Right ventricle myocardium inferior (tissue), 1 donor: Measurements from ENCODE around the gene CYP2R1. TPM values are rescaled to one million over a fixed set of nuclear protein-coding genes. Genes with fewer than 3 reads are reported as not detected.

Experiments used
- ATAC-seq: fragments of 200-7000 bp; cut with Tn5 transposase; one replicate; pipeline ENCODE4 v1.9.1; 2020; ENCODE audit warnings: mild to moderate bottlenecking, moderate library complexity
- DNase-seq: peaks from one replicate; pipeline ENCODE4 v3.0.0; 2021; ENCODE audit errors: missing footprints
- intact Hi-C: fragments of 100-400 bp; cut with DNase I; formaldehyde crosslinking; loops from one replicate; pipeline ENCODE4 v1.11.0; 2022
- long read RNA-seq: library from polyadenylated mRNA; unstranded; transcript quantifications from one replicate; pipeline ENCODE4 v2.0.0, GENCODE V29; 2021
- total RNA-seq: library from RNA; stranded (reverse); fragmentation: NEBNext Ultra II Directional; extraction: Animal tissue kit (Norgen Biotek cat#: 25700); gene quantifications from one replicate; pipeline ENCODE4 v1.2.1, GENCODE V29; 2021
- donor health status: DM: no; HTN: yes; CAD: no; lungs with severe emphysema.

Gene CYP2R1
- 7.0 TPM for total RNA-seq
- long read RNA-seq, partial matches to known transcripts: 0 of 3 reads
- long read RNA-seq, other reads (novel, unspliced or antisense): 2 of 3 reads

- ATAC-seq (peak; percentile 99), DNase-seq (peak; percentile 97)
- intact Hi-C loops: loop anchor here (5.0 kb wide), 3 partner anchors 250 to 370 kb away; partner anchors contain the start of genes PDE3B and PSMA1
These were observed at the start of gene CYP2R1 for GRCh38 chr11:14892036-14892556. Gene CYP2R1 (minus strand): TSS chr11:14892231. CDS start chr11:14892205, 26 bp downstream.

GRCh38 chr11:14938936-14939335 is 46.9 kb upstream of the CYP2R1 start:
- intact Hi-C loops: no loop called here
- no peak for ATAC-seq

GRCh38 chr11:14934641-14935351 is 42.8 kb upstream of the CYP2R1 start:
- ATAC-seq: no peak
- DNase-seq: no peak
- intact Hi-C loops: no loop called here

More at GRCh38 chr11:14938936-14939335, 46.9 kb upstream of the CYP2R1 start:
- no peak for DNase-seq

- intact Hi-C loops: no loop called here
- ATAC-seq: no peak
- DNase-seq: no peak
These were observed 40.4 kb upstream of the CYP2R1 start for GRCh38 chr11:14932447-14932846.

- no peak for ATAC-seq
- intact Hi-C loops: no loop called here
These were observed 38.3 kb upstream of the CYP2R1 start for GRCh38 chr11:14930369-14930768.

GRCh38 chr11:14927146-14927545 is 35.1 kb upstream of the CYP2R1 start:
- intact Hi-C loops: no loop called here
- no peak for ATAC-seq
- DNase-seq: no peak

More at GRCh38 chr11:14930369-14930768, 38.3 kb upstream of the CYP2R1 start:
- DNase-seq: no peak

GRCh38 chr11:14924318-14924717 is 32.3 kb upstream of the CYP2R1 start:
- DNase-seq (no peak), ATAC-seq (no peak)
- intact Hi-C loops: no loop called here

GRCh38 chr11:14916403-14916802 is 24.4 kb upstream of the CYP2R1 start:
- intact Hi-C loops: no loop called here
- no peak for DNase-seq
- ATAC-seq: no peak

GRCh38 chr11:14914536-14914935 is 22.5 kb upstream of the CYP2R1 start:
- ATAC-seq: no peak
- intact Hi-C loops: no loop called here
- no peak for DNase-seq

- ATAC-seq (no peak), DNase-seq (no peak)
- intact Hi-C loops: loop anchor here (2.0 to 5.0 kb wide), 4 partner anchors 166 to 386 kb away; partner anchors contain the start of genes PDE3B and PSMA1
These were observed 16.3 kb upstream of the CYP2R1 start for GRCh38 chr11:14908214-14908880.

GRCh38 chr11:14907411-14908213 is 15.6 kb upstream of the CYP2R1 start:
- ATAC-seq (peak; percentile 74), DNase-seq (peak; percentile 93)
- intact Hi-C loops: loop anchor here (1.0 to 5.0 kb wide), 5 partner anchors 117 to 385 kb away; partner anchors contain the start of genes PDE3B and PSMA1

GRCh38 chr11:14906993-14907392 is 15.0 kb upstream of the CYP2R1 start:
- intact Hi-C loops: loop anchor here (1.0 to 5.0 kb wide), 3 partner anchors 117 to 385 kb away; partner anchors contain the start of genes PDE3B and PSMA1
- ATAC-seq (no peak), DNase-seq (no peak)

GRCh38 chr11:14906578-14906977 is 14.5 kb upstream of the CYP2R1 start:
- no peak for DNase-seq
- intact Hi-C loops: loop anchor here (5.0 kb wide), 2 partner anchors 264 to 384 kb away; partner anchors contain the start of genes PDE3B and PSMA1
- no peak for ATAC-seq

GRCh38 chr11:14905104-14906033 is 13.3 kb upstream of the CYP2R1 start:
- intact Hi-C loops: loop anchor here (1.0 to 5.0 kb wide), 3 partner anchors 263 to 383 kb away; partner anchors contain the start of genes PDE3B and PSMA1
- peak; percentile 52 for ATAC-seq
- peak; percentile 72 for DNase-seq

GRCh38 chr11:14904745-14905103 is 12.7 kb upstream of the CYP2R1 start:
- ATAC-seq (peak; percentile 85), DNase-seq (peak; percentile 93)
- intact Hi-C loops: loop anchor here (1.0 to 5.0 kb wide), 3 partner anchors 262 to 382 kb away; partner anchors contain the start of genes PDE3B and PSMA1

GRCh38 chr11:14902650-14903350 is 10.8 kb upstream of the CYP2R1 start:
- ATAC-seq (no peak), DNase-seq (no peak)
- intact Hi-C loops: no loop called here

- DNase-seq (no peak), ATAC-seq (no peak)
- intact Hi-C loops: no loop called here
These were observed 6.9 kb upstream of the CYP2R1 start for GRCh38 chr11:14898906-14899305.
